NCI-H2171 treated with DMSO at 0.1 percent for 48 hours (cell line): ENCODE data around the gene HDAC10.

Source experiments
- DNase-seq: peaks from one replicate; lab custom pipeline; 2025; lab: John Stamatoyannopoulos, UW

Gene HDAC10

DNA sequence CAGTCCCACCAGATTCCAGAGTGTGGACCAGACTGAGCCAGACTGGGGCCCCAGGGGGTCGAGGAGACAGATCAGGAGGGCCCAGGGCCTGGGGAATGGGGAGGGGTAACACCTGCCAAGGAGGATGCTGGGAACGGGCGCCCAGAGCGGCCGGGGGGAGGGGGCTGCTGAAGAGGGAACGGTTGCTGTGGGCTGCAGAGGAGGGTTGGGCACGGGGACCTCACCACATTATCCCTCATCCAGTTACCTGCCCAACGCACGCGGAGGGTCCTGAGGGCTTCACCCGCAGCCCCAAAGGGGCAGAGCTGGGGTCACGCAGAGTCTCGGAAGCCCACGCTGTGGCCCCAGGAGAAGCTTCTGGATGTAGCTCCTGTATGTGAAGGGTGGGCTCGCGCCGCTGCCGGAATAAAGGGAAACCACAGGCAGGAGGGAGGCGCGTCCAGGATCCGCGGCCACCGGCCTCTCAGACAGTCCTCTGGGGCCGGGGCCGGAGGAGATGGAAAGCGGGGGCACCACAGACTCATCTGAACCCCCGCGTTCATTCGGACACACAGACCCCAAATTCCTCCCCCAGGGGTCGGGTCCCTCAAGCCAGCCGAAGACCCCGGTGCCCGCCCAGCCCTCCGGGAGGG lies 51.1 kb downstream of the HDAC10 start:
- DNase-seq: no peak

DNA sequence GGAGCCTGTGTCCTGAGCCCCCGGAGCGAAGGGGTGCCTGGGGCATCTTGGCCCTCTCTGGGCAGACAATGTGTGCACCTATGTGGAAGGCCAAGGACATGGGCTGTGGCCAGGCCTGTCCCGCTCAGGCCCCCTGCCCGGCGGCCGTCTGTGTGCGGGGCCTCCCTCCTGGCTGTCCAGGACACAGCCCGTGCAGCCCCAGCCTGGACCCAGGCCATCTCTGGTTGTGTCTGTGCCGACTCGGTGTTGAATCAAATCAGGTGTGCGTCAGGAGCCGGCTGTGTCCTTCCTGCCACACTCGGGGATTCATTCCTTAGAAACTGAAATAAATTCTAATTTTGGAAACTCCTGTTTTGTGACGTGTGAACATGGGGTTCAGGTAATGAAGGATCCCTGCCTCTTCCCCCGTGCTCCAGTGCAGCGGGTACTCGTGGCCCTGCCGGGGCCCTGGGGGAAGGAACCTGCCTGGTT lies 51.8 kb downstream of the HDAC10 start:
- DNase-seq: no peak

DNA sequence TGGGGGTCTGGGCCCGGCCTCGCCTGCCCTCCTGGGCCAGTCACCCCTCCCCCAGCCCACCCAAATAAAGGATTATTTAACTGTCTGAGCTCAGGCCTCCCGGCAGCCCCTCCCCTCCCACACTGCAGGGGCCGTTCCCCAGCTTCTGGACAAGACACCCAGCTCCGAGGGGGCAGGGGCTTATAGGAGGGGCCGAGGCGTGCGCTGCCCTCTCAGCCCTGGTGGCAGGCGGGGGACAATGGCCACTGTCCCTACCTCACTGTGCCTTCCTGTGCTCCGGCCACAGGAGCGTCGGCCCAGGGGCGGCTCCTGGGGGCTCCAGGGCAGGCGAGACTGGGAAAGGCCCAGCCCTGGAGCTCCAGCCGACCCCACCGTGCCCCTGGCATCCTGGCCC lies 52.4 kb downstream of the HDAC10 start:
- DNase-seq: no peak

DNA sequence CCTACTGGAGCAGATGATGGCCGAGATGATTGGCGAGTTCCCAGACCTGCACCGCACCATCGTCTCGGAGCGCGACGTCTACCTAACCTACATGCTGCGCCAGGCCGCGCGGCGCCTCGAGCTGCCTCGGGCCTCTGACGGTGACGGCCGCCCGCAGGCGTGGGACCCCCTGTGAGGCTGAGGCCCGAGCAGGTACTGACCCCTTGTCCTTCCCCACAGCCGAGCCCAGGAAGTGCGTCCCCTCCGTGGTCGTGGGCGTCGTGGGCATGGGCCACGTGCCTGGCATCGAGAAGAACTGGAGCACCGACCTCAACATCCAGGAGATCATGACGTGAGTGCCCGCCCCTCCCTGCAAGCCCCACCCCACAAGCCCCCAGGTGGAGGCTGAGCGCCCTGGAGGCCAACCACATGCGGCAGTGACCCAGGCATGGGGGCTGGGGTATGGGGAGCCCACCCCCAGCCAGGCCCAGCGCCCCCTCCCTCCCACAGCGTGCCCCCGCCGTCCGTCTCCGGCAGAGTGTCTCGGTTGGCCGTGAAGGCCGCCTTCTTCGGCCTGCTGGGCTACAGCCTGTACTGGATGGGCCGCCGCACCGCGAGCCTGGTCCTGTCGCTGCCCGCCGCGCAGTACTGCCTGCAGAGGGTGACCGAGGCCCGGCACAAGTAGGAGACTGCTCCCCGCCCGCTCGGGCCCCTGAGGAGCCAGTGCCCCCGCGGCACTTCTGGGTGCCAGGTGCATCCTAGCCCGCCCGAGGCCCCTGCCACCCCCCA lies 53.0 kb downstream of the HDAC10 start:
- no peak for DNase-seq

DNA sequence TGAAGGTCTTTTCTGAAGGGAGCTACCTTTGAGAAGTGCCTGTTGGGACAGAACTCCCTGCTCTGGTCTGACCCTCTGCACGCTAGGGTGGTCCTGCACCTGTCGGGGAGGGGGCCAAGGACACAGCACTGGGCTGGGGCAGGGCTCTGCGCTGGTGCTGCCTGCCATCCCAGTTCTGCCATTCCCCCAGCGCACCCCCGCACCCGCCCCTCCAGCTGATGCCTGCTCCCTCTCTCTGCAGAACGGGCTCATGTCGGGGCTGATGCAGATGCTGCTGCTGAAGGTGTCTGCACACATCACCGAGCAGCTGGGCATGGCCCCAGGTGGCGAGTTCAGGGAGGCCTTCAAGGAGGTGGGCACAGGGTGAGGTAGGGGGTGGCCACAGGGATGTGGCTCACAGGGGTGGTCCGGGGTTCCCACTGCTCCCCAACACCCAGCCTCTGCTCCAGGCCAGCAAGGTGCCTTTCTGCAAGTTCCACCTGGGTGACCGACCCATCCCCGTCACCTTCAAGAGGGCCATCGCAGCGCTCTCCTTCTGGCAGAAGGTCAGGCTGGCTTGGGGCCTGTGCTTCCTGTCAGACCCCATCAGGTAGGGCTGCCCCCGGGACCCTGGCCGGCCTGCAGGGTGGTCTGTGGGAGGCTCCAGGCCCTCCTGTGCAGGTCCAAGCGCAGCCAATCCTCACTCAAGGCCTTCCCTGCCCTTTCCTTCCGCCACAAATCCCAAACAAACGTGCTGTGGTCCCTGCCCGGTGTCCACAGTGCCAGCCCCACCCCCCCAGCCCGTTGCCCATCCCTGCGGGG lies 53.9 kb downstream of the HDAC10 start:
- DNase-seq: no peak

DNA sequence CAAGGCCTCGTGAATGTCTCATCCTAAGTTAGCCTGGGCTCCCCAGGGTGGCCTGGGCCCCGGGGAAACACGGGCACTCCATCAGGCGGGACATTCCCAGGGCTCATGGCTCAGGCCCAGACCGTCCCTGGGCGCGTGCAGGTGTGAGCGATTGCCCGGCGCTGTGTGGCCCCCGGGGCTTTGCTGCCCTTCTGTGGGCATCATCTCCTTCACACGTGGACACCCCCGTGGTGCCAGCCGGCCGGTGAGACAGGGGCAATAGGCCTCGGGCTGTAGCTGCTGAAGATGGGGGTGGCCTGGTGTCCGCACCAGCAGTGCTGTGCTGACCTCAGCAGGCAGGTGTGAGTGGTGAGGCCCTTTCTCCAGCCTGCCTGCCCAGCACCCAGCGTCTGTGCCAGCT lies 54.8 kb downstream of the HDAC10 start:
- no peak for DNase-seq
